Lung (tissue), 12 donors: ENCODE measurements around the gene PALD1. TPM values are rescaled to one million over a fixed set of nuclear protein-coding genes. Genes with fewer than 3 reads are reported as not detected.
A peak's percentile ranks its signal among the peaks of the same experiment; 100 is the strongest.

Experiments
- ATAC-seq: fragments of 200-7000 bp; cut with Tn5 transposase; one replicate; pipeline ENCODE4 v1.9.1; 2020; ENCODE audit warnings: moderate number of reproducible peaks; ENCODE audit not compliant: insufficient read depth, low FRiP score
- DNase-seq, 3 donors: peaks; one replicate each; pipeline ENCODE4 v3.0.0-alpha.2; 2013 to 2017
- H3K27ac ChIP-seq, 2 donors: one replicate each; pipeline ENCODE4 v1.5.1; 2013; ENCODE audit warnings: mild to moderate bottlenecking in 2 of 2, moderate library complexity in 2 of 2, control low read depth in 1 of 2, inconsistent platforms in 1 of 2, low read depth in 1 of 2, low read length in 1 of 2
- H3K27me3 ChIP-seq, 3 donors: one replicate each; pipeline ENCODE4 v1.5.1; 2013; ENCODE audit warnings: low read length in 2 of 3; ENCODE audit not compliant: control insufficient read depth in 3 of 3, insufficient read depth in 3 of 3
- H3K36me3 ChIP-seq, 4 donors: one replicate each; pipeline ENCODE4 v1.5.1; 2013; ENCODE audit warnings: low read length in 4 of 4, mild to moderate bottlenecking in 1 of 4, moderate library complexity in 1 of 4; ENCODE audit not compliant: control insufficient read depth in 4 of 4, insufficient read depth in 4 of 4
- H3K4me1 ChIP-seq, 5 donors: one replicate each; pipeline ENCODE4 v1.5.1; 2013; ENCODE audit warnings: low read length in 5 of 5, mild to moderate bottlenecking in 2 of 5, moderate library complexity in 1 of 5; ENCODE audit not compliant: control insufficient read depth in 5 of 5, insufficient read depth in 5 of 5
- H3K4me3 ChIP-seq: one replicate; pipeline ENCODE4 v1.5.1; 2013; ENCODE audit warnings: mild to moderate bottlenecking, control low read depth, moderate library complexity
- H3K9ac ChIP-seq, 2 donors: one replicate each; pipeline ENCODE4 v1.5.1; 2013; ENCODE audit warnings: low read length in 2 of 2, control low read depth in 1 of 2; ENCODE audit not compliant: insufficient read depth in 1 of 2
- H3K9me3 ChIP-seq, 4 donors: one replicate each; pipeline ENCODE4 v1.5.1; 2013; ENCODE audit warnings: low read length in 3 of 4, mild to moderate bottlenecking in 1 of 4, moderate library complexity in 1 of 4; ENCODE audit not compliant: control insufficient read depth in 4 of 4, insufficient read depth in 3 of 4
- CTCF ChIP-seq: IDR thresholded peaks from 2 replicates; pipeline ENCODE4 v1.5.1; 2012; ENCODE audit warnings: mild to moderate bottlenecking; ENCODE audit errors: control extremely low read depth, extremely low read depth
- WGBS, 2 donors: extraction: QIAGEN DNeasy Blood & Tissue Kit; methylation state at CpG; one replicate each; pipeline ENCODE4 v1.1.7; 2013; 5-methylcytosine and 5-hydroxymethylcytosine counted together
- polyA plus RNA-seq, 2 donors: library from polyadenylated mRNA; stranded (reverse); fragments of 200-250 nt; gene quantifications; one replicate each; pipeline ENCODE4 v1.2.1, GENCODE V29; 2013
- total RNA-seq, 2 donors: library from RNA; depleted of rRNA in 1 of 2; stranded (reverse); fragments of >200 nt in 1 of 2; gene quantifications; one replicate each; pipeline ENCODE4 v1.2.1, GENCODE V29; 2014 to 2021
- donor health status: control.
- donor health status: control.
- donor health status: Bipolar disorder and iron deficiency.
- donor health status: healthy.
- donor health status: DM: yes; HTN: yes; CAD: no.

PALD1 gene
- total and polyA plus RNA-seq, 4 donors: 10.5 to 19.7 (median 15.6) TPM

GRCh38 chr10:70603449-70603801 lies 124.9 kb downstream of the PALD1 start:
- peaks cover 0 to 2% (median 0%) of the 10 kb centered on the region in 3 donors for H3K27me3 ChIP-seq
- no peaks in the 10 kb centered on the region for H3K36me3 ChIP-seq
- TF ChIP-seq CTCF: no peak
- ATAC-seq (peak; percentile 7), DNase-seq (no peak)
- no peak overlapping the region for H3K27ac ChIP-seq
- H3K9me3 ChIP-seq: no peaks in the 10 kb centered on the region
- H3K4me1 ChIP-seq: no peaks in the 10 kb centered on the region
- 76 to 83% methylated on average over 7 of the region's 7 CpGs for WGBS, 2 donors
- H3K4me3 ChIP-seq: no peak overlapping the region
- no peak overlapping the region for H3K9ac ChIP-seq

GRCh38 chr10:70604106-70604505 lies 125.5 kb downstream of the PALD1 start:
- Histone ChIP-seq H3K9me3 (no peaks in the 10 kb centered on the region), H3K4me3 (no peak overlapping the region), H3K27me3 (peaks cover 0 to 2% (median 0%) of the 10 kb centered on the region in 3 donors), H3K9ac (no peak overlapping the region), H3K36me3 (no peaks in the 10 kb centered on the region), H3K27ac (no peak overlapping the region), H3K4me1 (no peaks in the 10 kb centered on the region)
- no peak for TF ChIP-seq CTCF
- no peak for DNase-seq
- 90% methylated on average over 4 of the region's 4 CpGs for WGBS, 2 donors
- ATAC-seq: no peak

- Histone ChIP-seq H3K36me3 (no peaks in the 10 kb centered on the region), H3K4me3 (no peak overlapping the region), H3K27me3 (peaks cover 0 to 2% (median 0%) of the 10 kb centered on the region in 3 donors), H3K4me1 (no peaks in the 10 kb centered on the region), H3K27ac (no peak overlapping the region), H3K9me3 (no peaks in the 10 kb centered on the region), H3K9ac (no peak overlapping the region)
- DNase-seq (no peak), ATAC-seq (no peak)
- whole genome bisulfite sequencing, 2 donors: 24 to 61% methylated on average over 2 of the region's 2 CpGs
- no peak for TF ChIP-seq CTCF
These were observed 126.6 kb downstream of the PALD1 start for GRCh38 chr10:70605161-70605560.

GRCh38 chr10:70607936-70608335 lies 129.4 kb downstream of the PALD1 start:
- Histone ChIP-seq H3K27me3 (peaks cover 0 to 2% (median 0%) of the 10 kb centered on the region in 3 donors), H3K4me1 (no peaks in the 10 kb centered on the region), H3K27ac (no peak overlapping the region), H3K36me3 (no peaks in the 10 kb centered on the region), H3K9me3 (no peaks in the 10 kb centered on the region), H3K9ac (no peak overlapping the region), H3K4me3 (no peak overlapping the region)
- 91 to 93% methylated on average over 4 of the region's 4 CpGs for WGBS, 2 donors
- ATAC-seq: no peak
- no peak for TF ChIP-seq CTCF
- DNase-seq: no peak
